GM12865 (cell line): ENCODE results near the gene SORCS2.

ENCODE experiments used
- DNase-seq: peaks from one replicate; pipeline ENCODE4 v3.0.0; 2010; ENCODE audit warnings: low read depth
- H3K4me3 ChIP-seq: 2 replicates; pipeline ENCODE4 v1.5.1; 2011; ENCODE audit warnings: mild to moderate bottlenecking, low read depth, low read length, control low read depth
- TF ChIP-seq, protein P1 (sequence below): IDR thresholded peaks from 2 replicates; pipeline ENCODE4 v1.5.1; 2011; ENCODE audit warnings: low read length, control low read depth, low read depth, inconsistent platforms; ENCODE audit not compliant: insufficient read depth; ENCODE audit errors: missing control alignments

The SORCS2 gene

GRCh38 chr4:7414736-7415510 is 222.6 kb downstream of the SORCS2 start:
- DNase-seq, result no peak
- TF ChIP-seq, protein P1, sequence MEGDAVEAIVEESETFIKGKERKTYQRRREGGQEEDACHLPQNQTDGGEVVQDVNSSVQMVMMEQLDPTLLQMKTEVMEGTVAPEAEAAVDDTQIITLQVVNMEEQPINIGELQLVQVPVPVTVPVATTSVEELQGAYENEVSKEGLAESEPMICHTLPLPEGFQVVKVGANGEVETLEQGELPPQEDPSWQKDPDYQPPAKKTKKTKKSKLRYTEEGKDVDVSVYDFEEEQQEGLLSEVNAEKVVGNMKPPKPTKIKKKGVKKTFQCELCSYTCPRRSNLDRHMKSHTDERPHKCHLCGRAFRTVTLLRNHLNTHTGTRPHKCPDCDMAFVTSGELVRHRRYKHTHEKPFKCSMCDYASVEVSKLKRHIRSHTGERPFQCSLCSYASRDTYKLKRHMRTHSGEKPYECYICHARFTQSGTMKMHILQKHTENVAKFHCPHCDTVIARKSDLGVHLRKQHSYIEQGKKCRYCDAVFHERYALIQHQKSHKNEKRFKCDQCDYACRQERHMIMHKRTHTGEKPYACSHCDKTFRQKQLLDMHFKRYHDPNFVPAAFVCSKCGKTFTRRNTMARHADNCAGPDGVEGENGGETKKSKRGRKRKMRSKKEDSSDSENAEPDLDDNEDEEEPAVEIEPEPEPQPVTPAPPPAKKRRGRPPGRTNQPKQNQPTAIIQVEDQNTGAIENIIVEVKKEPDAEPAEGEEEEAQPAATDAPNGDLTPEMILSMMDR, result no peak
- H3K4me3 ChIP-seq, result no peak overlapping the region

DNA sequence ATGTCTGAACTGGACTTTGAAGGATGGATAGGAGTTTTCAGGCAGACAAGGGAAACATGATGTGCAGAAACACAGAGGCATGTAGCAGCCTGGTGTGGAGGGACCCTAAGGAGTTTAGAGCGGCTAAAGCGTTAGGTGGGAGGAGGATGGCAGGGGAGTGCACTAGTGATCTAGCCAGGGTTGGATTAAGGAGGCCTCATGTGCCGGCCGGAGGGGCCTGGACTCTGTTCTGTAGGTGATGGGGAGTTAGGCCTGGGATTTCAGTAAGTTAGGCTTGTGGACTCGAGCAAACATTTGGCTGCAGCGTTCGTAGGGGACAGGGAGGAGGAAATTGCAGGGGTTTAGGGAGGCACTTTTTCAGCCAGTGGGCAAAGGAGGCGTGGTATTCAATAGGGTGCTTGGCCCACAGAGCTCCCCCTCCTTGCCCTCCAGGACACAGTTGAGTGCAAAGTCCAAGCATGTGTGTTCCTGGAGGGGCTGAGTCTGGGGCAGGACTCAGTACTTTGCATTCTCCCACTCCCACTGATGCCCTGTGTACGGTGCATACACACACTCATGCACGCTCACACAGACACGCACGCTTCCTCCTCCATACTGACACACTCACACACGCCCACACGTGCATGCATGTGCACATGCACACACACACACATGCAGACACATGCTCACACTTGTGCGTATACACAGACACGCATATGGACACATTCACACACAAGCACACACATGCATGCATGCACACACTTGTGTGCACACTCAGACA is 223.8 kb downstream of the SORCS2 start:
- TF ChIP-seq, protein P1, result no peak
- DNase-seq, result no peak

DNA sequence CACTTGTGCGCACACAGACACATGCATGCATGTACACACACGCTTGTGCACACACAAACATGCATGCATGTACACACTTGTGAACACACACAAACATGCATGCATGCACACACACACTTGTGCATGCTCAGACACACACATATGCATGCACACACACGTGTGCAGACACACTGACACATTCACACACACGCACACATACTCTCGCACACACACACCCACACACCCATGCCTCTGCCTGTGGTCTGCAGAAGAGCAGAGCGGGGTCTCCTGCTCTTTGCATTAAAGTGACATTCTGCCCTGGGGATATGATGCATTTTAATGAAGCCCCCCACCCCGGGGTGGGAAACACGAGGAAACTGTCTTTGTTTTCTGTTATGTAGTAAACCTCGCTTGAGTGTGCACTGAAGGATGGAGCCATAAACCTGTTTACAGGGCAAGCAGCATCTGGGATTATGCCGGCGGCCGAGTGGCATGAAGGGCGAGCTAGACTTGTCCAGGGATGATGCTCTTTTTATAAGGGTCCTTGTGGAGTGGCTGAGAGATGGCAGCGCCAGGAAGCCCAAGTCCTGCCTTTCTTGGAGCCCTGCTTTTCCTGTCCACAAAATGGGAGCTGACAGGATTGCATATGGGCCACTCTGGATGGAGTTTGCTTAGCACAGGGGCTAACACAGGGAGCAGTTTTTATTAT is 224.6 kb downstream of the SORCS2 start:
- H3K4me3 ChIP-seq, result no peak overlapping the region
- DNase-seq, result no peak
- TF ChIP-seq, protein P1, result no peak

More for the DNA sequence above, 223.8 kb downstream of the SORCS2 start:
- H3K4me3 ChIP-seq, result no peak overlapping the region

DNA sequence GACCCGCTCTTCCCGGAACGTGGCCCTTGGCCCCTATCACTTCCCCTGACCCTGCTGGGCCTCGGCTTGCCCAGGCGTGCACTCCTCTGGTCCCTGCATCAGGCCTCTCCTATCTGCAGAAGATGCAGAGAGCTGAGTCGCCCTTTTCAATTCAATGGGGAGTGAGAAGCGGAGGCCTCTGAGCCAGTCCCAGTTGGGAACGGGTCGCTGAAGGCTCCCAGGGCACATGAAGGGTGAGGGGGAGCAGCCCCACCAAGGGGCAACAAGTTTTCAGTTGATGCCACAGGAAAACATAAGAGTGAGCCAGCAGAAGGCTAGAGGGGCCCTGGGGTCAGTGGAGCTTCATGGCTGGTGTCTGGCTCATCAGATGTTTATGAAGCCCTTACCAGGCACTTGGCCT is 225.3 kb downstream of the SORCS2 start:
- TF ChIP-seq, protein P1, result no peak
- no peak overlapping the region for H3K4me3 ChIP-seq
- DNase-seq, result no peak

DNA sequence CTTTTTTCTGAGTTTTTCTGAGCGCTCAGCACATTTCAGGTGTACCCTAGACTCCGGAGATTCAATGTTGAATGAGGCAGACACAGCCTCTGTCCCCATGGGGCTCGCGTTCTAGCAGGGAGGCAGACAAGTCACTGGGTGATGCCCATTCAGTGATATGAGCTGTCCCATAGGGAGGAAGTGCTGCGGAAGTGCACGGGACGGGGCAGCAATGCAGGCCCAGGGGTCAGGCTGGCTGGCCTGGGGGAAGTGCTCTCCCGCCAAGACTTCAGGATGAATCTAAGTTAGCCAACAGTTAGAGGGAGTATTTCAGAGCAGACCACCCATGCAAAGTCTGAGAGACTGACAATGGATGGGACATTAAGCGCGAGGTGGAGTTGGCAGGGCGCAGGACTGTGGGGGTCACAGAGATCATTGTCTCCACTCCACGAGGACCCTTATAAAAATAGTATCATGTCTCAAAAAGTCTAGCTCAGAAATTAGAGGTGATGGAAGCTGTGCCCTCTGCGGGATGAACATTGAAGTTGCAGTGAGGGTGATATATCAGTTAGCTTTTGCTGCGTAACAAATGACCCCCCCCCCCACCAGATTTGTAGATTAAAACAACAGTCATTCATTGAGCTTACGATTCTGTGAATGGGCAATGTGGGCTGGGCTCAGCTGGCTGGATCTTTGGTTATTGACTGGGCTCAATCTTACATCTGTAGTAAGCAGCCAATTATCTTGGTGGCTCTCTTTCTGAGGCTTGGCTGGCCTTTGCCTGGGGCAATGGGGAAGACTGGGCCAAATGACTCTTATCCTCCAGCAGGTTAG is 226.0 kb downstream of the SORCS2 start:
- H3K4me3 ChIP-seq, result no peak overlapping the region
- TF ChIP-seq, protein P1, result no peak
- no peak for DNase-seq

GRCh38 chr4:7419961-7420660 is 227.8 kb downstream of the SORCS2 start:
- DNase-seq, result no peak
- TF ChIP-seq, protein P1, result no peak
- no peak overlapping the region for H3K4me3 ChIP-seq
